ENCODE measurements around the gene FAM171A1. TPM values are rescaled to one million over a fixed set of nuclear protein-coding genes. Genes with fewer than 3 reads are reported as not detected.

Gene FAM171A1
- total and polyA plus RNA-seq, 2 of the 13 experiments (the other 11 are each of a cell fraction or from before 2014, with no cell fraction given): 21.5 to 34.7 TPM

GRCh38 chr10:15265056-15265455 lies 106.0 kb downstream of the FAM171A1 start (continued):
- no peak for TF ChIP-seq FOXM1 (CRISPR knock-in tag; IDR thresholded peaks at IDR 0.05)
- no peak for TF ChIP-seq NFKBIZ (CRISPR knock-in tag; IDR thresholded peaks at IDR 0.05)
- TF ChIP-seq FOXJ3 (CRISPR knock-in tag; IDR thresholded peaks at IDR 0.05; ENCODE audit: borderline replicate concordance): no peak
- no peak for TF ChIP-seq NCOA1 (CRISPR knock-in tag; IDR thresholded peaks at IDR 0.05)
- no peak for TF ChIP-seq TFE3 (CRISPR knock-in tag; IDR thresholded peaks at IDR 0.05)
- no peak for TF ChIP-seq MTF1 (CRISPR knock-in tag; IDR thresholded peaks at IDR 0.05)
- TF ChIP-seq ZSCAN31 (CRISPR knock-in tag; IDR thresholded peaks at IDR 0.05; ENCODE audit: low read depth): no peak
- TF ChIP-seq ZNF282 (IDR thresholded peaks at IDR 0.05; ENCODE audit: partially characterized antibody): no peak

GRCh38 chr10:15263657-15264323 lies 107.3 kb downstream of the FAM171A1 start:
- Histone ChIP-seq H3K9ac (ENCODE audit: insufficient read depth, low read depth, low read length) (no peak overlapping the region), H3K36me3 (replicated peaks in 1 of 2; ENCODE audit: control insufficient read depth in 1 of 2, insufficient read depth in 2 of 2, low read length in 2 of 2) (peaks cover 2 to 31% of the 10 kb centered on the region in 2 experiments; a peak in 4 of 5 replicates), H2AFZ (ENCODE audit: low read length) (no peak overlapping the region), H3K4me3 (replicated peaks in 1 of 3; ENCODE audit: insufficient read depth in 1 of 3, low read depth in 2 of 3, low read length in 3 of 3) (no peak overlapping the region), H4K20me1 (ENCODE audit: insufficient read depth, low read length) (no peaks in the 10 kb centered on the region), H3K27ac (ENCODE audit: extremely low read length, insufficient read depth, low read length) (no peak overlapping the region), H3K9me3 (ENCODE audit: low read length) (no peaks in the 10 kb centered on the region), H3K79me2 (ENCODE audit: insufficient read depth, low read length) (no peaks in the 10 kb centered on the region), H3K27me3 (ENCODE audit: control insufficient read depth in 1 of 2, insufficient read depth in 2 of 2, low read length in 2 of 2) (no peaks in the 10 kb centered on the region), H3K4me1 (ENCODE audit: insufficient read depth, low read length) (peaks cover 8% of the 10 kb centered on the region), H3K4me2 (ENCODE audit: low read depth, low read length) (no peak overlapping the region)
- intact Hi-C loops (cut with micrococcal nuclease; ENCODE audit: unreplicated experiment): no loop called here
- in situ Hi-C loops (cut with HindIII; ENCODE audit: extremely low pct_ligation_motif_present, low pct_unique_long_range_greater_than_20kb): loop anchor here (5.0 kb wide), 1 partner anchor 109 kb away; the partner anchor contains the start of gene FAM171A1
- ChIA-PET POLR2A (no interaction called here), CTCF (ENCODE audit: low intra/inter-chr PET ratio, low total read pairs) (interaction anchor here (3.5 kb wide), 1 partner anchor 108 kb away, joined by 13 read pairs; the partner anchor contains the start of gene FAM171A1)
- BruUV-seq (replicated peaks): no TSS peak
- FAIRE-seq (no peak), DNase-seq (ENCODE audit: low spot score) (no peak), ATAC-seq (no peak)
- 96% methylated on average over 8 of the region's 8 CpGs for WGBS (ENCODE audit: low lambda C conversion rate)
- TF ChIP-seq ZNF121 (CRISPR knock-in tag; IDR thresholded peaks at IDR 0.05): peak; percentile 57; the same call in 1 of the 2 replicates
- TF ChIP-seq, protein P1, sequence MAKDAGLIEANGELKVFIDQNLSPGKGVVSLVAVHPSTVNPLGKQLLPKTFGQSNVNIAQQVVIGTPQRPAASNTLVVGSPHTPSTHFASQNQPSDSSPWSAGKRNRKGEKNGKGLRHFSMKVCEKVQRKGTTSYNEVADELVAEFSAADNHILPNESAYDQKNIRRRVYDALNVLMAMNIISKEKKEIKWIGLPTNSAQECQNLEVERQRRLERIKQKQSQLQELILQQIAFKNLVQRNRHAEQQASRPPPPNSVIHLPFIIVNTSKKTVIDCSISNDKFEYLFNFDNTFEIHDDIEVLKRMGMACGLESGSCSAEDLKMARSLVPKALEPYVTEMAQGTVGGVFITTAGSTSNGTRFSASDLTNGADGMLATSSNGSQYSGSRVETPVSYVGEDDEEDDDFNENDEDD (CRISPR knock-in tag; IDR thresholded peaks at IDR 0.05; ENCODE audit: borderline replicate concordance): no peak
